ENCODE data around the gene CRLF2. TPM values are rescaled to one million over a fixed set of nuclear protein-coding genes. Genes with fewer than 3 reads are reported as not detected.

Gene CRLF2
- total and polyA plus RNA-seq, 2 donors (not counting 3 experiments of a cell fraction or from before 2014, with no cell fraction given): not detected

DNA sequence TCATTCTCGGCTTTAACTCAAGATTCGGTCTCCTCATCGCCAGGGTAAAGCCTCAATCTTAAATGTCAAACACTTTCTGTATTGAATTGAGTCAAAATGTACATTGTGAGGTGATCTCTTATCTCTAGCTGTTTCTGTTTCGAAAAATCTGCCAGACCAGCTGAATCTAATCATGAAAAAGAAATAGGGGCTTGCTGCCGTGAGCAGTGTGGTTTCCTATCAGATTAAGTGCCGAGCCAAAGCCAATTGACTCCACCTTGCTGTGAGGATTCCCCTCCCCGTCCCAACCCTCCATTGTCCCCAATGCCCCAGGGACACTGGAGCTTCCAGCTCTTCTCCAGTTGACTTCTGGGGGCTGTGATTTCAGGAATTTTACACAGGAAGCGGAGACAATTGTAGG is 12.5 kb upstream of the CRLF2 start:
- no peaks in the 10 kb centered on the region for H3K79me2 ChIP-seq (ENCODE audit: control insufficient read depth, insufficient read depth, low read length)
- H4K20me1 ChIP-seq (replicated peaks; ENCODE audit: control insufficient read depth, extremely low read depth, insufficient read depth, low read length): no peaks in the 10 kb centered on the region
- BruUV-seq (replicated peaks): no TSS peak
- H3K4me3 ChIP-seq (replicated peaks in 1 of 3; ENCODE audit: insufficient read depth in 1 of 3, low read depth in 1 of 3, low read length in 3 of 3): no peak overlapping the region
- no peak for FAIRE-seq
- H3K27me3 ChIP-seq (ENCODE audit: control insufficient read depth in 2 of 2, insufficient read depth in 2 of 2, low read length in 2 of 2): no peaks in the 10 kb centered on the region
- no peaks in the 10 kb centered on the region for H3K36me3 ChIP-seq (ENCODE audit: control insufficient read depth in 2 of 2, extremely low read depth in 1 of 2, insufficient read depth in 2 of 2, low read length in 2 of 2)
- no peak for DNase-seq (ENCODE audit: low read depth, low spot score)
- POLR2A ChIA-PET: no interaction called here
- H3K9ac ChIP-seq (replicated peaks; ENCODE audit: extremely low read depth, insufficient read depth, low read length): no peak overlapping the region
- no peaks in the 10 kb centered on the region for H3K9me1 ChIP-seq (replicated peaks; ENCODE audit: control insufficient read depth, extremely low read depth, insufficient read depth, low read length)
- no peak overlapping the region for H3K4me2 ChIP-seq (ENCODE audit: insufficient read depth, low read length)
- H3K9me3 ChIP-seq (replicated peaks; ENCODE audit: control insufficient read depth, insufficient read depth, low read length): no peaks in the 10 kb centered on the region
- intact Hi-C loops (cut with micrococcal nuclease) (no loop called here), dilution Hi-C loops (cut with MboI; ENCODE audit: extremely low pct_ligation_motif_present, low sequenced_read_pairs) (no loop called here)
- no peaks in the 10 kb centered on the region for H3K4me1 ChIP-seq (ENCODE audit: control insufficient read depth, extremely low read depth, insufficient read depth, low read length)
- H3K27ac ChIP-seq (ENCODE audit: insufficient read depth, low read depth, low read length): no peak overlapping the region
- CTCF ChIA-PET: no interaction called here
- TF ChIP-seq MYC (IDR thresholded peaks at IDR 0.05; ENCODE audit: low read depth, low read length) (no peak), FOS (IDR thresholded peaks at IDR 0.05; ENCODE audit: borderline replicate concordance, insufficient read depth, low read length) (no peak), POLR2AphosphoS5 (IDR thresholded peaks at IDR 0.05; ENCODE audit: insufficient read depth, low read depth, low read length) (no peak), JUN (IDR thresholded peaks at IDR 0.05; ENCODE audit: borderline replicate concordance, insufficient read depth, insufficient read length, low read depth) (no peak)
- TF ChIP-seq, protein P1, sequence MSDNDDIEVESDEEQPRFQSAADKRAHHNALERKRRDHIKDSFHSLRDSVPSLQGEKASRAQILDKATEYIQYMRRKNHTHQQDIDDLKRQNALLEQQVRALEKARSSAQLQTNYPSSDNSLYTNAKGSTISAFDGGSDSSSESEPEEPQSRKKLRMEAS (IDR thresholded peaks at IDR 0.05; ENCODE audit: insufficient read depth, insufficient read length): no peak
- no peak overlapping the region for H2AFZ ChIP-seq (ENCODE audit: low read depth, low read length)

DNA sequence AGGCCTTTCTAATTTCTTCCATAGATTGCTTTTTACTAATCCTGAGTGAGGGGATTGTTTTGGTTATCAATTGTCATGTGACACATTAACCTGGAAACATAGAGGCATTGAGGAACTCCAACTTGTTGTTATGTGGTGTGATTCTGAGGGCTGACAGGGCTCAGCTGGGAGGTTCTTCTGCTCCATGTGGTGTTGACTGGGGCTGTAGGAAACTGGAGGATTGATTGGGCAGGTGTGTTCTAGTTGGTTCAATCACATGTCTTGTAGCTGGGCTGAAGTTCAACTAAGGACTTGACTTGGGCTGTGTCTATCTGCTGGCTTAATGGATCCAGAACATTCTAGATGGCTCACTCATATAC is 10.8 kb upstream of the CRLF2 start:
- CTCF ChIA-PET: no interaction called here
- Histone ChIP-seq H3K9me1 (replicated peaks; ENCODE audit: control insufficient read depth, extremely low read depth, insufficient read depth, low read length) (no peaks in the 10 kb centered on the region), H3K9me3 (replicated peaks; ENCODE audit: control insufficient read depth, insufficient read depth, low read length) (no peaks in the 10 kb centered on the region), H3K4me1 (ENCODE audit: control insufficient read depth, extremely low read depth, insufficient read depth, low read length) (no peaks in the 10 kb centered on the region), H3K4me2 (ENCODE audit: insufficient read depth, low read length) (no peak overlapping the region), H3K27me3 (ENCODE audit: control insufficient read depth in 2 of 2, insufficient read depth in 2 of 2, low read length in 2 of 2) (no peaks in the 10 kb centered on the region), H3K27ac (ENCODE audit: insufficient read depth, low read depth, low read length) (no peak overlapping the region), H3K79me2 (ENCODE audit: control insufficient read depth, insufficient read depth, low read length) (no peaks in the 10 kb centered on the region), H3K4me3 (replicated peaks in 1 of 3; ENCODE audit: insufficient read depth in 1 of 3, low read depth in 1 of 3, low read length in 3 of 3) (no peak overlapping the region), H3K9ac (replicated peaks; ENCODE audit: extremely low read depth, insufficient read depth, low read length) (no peak overlapping the region), H2AFZ (ENCODE audit: low read depth, low read length) (no peak overlapping the region), H4K20me1 (replicated peaks; ENCODE audit: control insufficient read depth, extremely low read depth, insufficient read depth, low read length) (no peaks in the 10 kb centered on the region), H3K36me3 (ENCODE audit: control insufficient read depth in 2 of 2, extremely low read depth in 1 of 2, insufficient read depth in 2 of 2, low read length in 2 of 2) (no peaks in the 10 kb centered on the region)
- no peak for TF ChIP-seq JUN (IDR thresholded peaks at IDR 0.05; ENCODE audit: borderline replicate concordance, insufficient read depth, insufficient read length, low read depth)
- TF ChIP-seq FOS (IDR thresholded peaks at IDR 0.05; ENCODE audit: borderline replicate concordance, insufficient read depth, low read length): no peak
- TF ChIP-seq POLR2AphosphoS5 (IDR thresholded peaks at IDR 0.05; ENCODE audit: insufficient read depth, low read depth, low read length): no peak
- TF ChIP-seq POLR2A (IDR thresholded peaks at IDR 0.05; ENCODE audit: low read depth, low read length): no peak
- TF ChIP-seq, protein P2, sequence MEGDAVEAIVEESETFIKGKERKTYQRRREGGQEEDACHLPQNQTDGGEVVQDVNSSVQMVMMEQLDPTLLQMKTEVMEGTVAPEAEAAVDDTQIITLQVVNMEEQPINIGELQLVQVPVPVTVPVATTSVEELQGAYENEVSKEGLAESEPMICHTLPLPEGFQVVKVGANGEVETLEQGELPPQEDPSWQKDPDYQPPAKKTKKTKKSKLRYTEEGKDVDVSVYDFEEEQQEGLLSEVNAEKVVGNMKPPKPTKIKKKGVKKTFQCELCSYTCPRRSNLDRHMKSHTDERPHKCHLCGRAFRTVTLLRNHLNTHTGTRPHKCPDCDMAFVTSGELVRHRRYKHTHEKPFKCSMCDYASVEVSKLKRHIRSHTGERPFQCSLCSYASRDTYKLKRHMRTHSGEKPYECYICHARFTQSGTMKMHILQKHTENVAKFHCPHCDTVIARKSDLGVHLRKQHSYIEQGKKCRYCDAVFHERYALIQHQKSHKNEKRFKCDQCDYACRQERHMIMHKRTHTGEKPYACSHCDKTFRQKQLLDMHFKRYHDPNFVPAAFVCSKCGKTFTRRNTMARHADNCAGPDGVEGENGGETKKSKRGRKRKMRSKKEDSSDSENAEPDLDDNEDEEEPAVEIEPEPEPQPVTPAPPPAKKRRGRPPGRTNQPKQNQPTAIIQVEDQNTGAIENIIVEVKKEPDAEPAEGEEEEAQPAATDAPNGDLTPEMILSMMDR (IDR thresholded peaks at IDR 0.05; ENCODE audit: extremely low read depth in 1 of 2, insufficient read depth in 1 of 2, low read depth in 1 of 2, low read length in 2 of 2): no peak
- TF ChIP-seq, protein P1 (IDR thresholded peaks at IDR 0.05; ENCODE audit: insufficient read depth, insufficient read length): no peak
- DNase-seq (ENCODE audit: low read depth, low spot score) (no peak), FAIRE-seq (no peak)
- POLR2A ChIA-PET: no interaction called here
- BruUV-seq (replicated peaks): no TSS peak
- dilution Hi-C loops (cut with MboI; ENCODE audit: extremely low pct_ligation_motif_present, low sequenced_read_pairs) (no loop called here), intact Hi-C loops (cut with micrococcal nuclease) (no loop called here)
